ENCODE data around the gene PTPRB.

PTPRB gene

GRCh38 chr12:70643939-70644338, 6.7 kb upstream of the PTPRB start:
- DNase-seq (ENCODE audit: low spot score) = no peak

- DNase-seq (ENCODE audit: low spot score) = no peak
Measured at GRCh38 chr12:70641691-70642090, 4.5 kb upstream of the PTPRB start.

DNA sequence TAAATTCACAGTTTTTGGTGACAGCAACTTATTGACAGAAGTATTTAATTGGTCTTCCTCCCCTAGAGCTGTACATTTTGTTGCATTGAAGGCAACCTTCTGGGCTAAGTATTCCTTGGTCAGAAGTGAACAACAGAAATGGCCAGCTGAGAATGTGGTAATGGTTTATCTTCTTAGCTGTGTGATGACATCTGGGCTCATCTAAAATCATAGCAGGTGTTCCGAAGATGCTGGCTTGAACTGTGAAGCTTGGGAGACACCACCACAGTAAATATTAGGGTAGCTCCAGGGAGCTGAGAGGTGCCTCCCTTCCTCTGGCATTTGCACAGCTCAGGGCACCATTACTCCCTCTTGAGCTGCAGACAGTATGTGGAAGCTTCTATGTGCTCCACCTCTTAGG, 3.7 kb upstream of the PTPRB start:
- no peak for DNase-seq (ENCODE audit: low spot score)

DNA sequence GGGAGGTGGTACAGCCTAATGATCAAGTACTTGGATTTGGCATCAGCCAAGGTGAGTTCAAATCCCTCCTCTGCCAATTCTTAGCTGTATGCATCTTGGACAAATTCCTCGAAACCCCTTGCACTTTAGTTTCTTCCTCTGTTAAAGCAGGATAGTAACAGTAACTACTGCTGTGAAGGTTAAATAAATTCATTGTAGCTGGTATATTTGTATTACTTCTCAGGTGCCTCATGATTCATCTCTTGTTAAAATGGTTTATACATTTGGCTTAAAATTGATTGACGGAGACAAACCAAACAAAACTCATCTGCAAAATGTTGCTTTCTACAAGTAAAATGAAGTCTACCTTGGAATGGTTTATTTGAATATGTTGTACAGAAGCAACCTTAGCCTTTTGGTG, 2.3 kb upstream of the PTPRB start:
- DNase-seq (ENCODE audit: low spot score) = no peak

- DNase-seq (ENCODE audit: low spot score) = no peak
Measured at GRCh38 chr12:70638639-70639360, 1.6 kb upstream of the PTPRB start.

DNA sequence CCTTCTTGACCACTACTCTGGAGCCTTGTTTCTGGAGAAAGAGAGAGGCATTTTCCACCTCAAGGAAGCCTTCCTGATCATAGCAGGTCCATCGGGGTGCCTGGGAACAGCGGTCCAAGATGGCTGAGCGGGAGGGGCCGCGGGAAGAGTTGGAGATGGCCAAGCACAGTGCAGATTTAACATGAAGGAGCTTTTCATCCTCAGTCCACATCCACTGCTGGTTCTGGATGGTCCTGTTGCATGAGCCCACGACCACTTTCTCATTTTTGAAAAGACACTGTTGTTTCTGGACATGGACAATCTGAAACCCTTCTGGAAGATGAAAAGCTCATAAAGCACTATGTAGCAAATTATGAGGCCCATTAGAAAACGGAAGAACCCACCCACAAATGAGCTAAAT, 1.5 kb downstream of the PTPRB start:
- no peak for DNase-seq (ENCODE audit: low spot score)

- no peak for DNase-seq (ENCODE audit: low spot score)
Measured at GRCh38 chr12:70628701-70629480, 8.3 kb downstream of the PTPRB start.

GRCh38 chr12:70627677-70628076, 9.6 kb downstream of the PTPRB start:
- DNase-seq (ENCODE audit: low spot score) = no peak

DNA sequence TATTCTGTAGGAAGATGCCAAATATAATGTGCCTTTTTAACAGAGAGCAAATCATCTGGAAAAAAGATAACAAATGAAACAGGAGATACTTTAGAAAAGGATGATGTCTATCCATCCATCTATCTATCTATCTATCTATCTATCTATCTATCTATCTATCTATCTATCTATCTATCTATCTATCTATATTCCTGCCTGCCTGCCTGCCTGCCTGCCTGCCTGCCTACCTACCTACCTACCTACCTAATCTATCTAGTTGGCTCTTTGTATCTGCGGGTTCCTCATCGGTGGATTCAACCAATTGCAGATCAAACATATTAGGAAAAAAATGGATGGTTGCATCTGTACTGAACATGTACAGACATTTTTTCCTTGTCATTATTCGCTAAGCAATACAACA, 11.0 kb downstream of the PTPRB start:
- DNase-seq (ENCODE audit: low spot score) = no peak

GRCh38 chr12:70619471-70620152, 17.6 kb downstream of the PTPRB start:
- no peak for DNase-seq (ENCODE audit: low spot score)

DNA sequence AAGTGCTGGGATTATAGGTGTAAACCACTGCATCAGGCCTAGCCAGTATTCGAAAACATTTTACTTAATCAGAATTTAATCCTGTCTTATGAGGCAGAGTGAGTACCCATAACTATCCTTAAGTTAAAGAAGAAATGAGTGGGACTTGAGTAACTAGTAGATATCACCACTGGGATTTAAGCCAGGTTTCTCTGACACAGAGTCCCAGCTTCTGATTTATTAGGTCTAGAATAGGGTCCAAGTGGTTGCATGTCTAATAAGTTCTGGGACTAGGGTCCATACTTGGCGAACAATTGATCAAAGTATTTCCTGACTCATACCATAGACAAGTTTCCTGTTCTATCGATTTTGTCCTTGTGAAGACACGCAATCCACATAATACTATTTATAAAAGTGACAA, 18.9 kb downstream of the PTPRB start:
- DNase-seq (ENCODE audit: low spot score) = no peak

DNA sequence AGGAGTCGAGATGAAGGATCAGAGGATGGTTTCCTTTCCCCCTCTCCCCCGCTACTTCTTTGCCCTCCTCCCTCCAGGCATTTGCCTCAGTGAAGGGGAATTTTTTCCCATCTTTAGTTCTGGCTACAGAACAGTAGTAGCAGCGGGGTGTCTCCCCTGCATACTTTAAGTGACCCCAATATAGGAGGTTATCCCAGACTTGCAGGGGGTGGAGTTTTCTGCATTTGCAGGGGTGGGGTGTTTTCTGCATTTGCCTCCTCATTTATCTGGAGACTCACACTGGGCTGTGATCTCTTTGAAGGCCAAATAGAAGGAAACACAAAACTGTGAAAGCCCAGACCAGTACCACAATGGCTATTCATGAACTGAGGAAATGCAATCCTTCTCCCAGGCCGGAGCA, 19.8 kb downstream of the PTPRB start:
- DNase-seq (ENCODE audit: low spot score) = no peak

DNA sequence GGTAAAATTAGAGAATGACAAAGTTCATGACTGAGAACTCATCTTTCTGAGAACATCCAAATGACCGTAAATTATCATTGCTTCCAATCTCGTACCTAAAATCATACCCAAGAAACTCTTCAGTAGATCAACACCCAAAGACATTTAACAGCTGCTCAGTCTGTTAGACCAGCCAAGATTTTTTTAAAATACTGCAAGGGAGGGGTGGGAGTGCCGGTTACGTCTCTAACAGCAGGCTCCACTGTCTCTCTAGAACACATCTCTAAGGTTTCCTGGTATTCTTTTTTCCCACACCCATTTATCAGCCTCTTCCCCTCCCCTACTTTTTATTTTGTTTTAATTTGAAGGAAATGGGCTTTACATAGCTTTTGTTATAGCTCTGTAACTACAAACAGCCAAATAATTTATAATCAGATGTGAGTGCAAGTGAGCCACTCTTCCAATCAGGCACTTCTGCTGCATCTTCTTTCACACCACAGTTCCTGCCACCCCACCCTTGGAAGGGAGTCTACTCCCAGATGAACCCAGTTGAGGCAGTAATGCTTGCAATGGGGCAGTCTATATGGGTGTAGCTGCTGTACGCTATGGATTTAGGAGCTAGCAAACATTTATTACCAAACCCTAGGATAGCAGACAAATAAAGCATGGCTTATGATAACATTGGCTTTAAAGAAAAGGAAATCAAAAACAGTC, 21.9 kb downstream of the PTPRB start:
- DNase-seq (ENCODE audit: low spot score) = no peak

- DNase-seq (ENCODE audit: low spot score) = peak; percentile 49
Measured at GRCh38 chr12:70609739-70610491, 27.3 kb downstream of the PTPRB start.

- peak; percentile 12 for DNase-seq (ENCODE audit: low spot score)
Measured at GRCh38 chr12:70609203-70609602, 28.0 kb downstream of the PTPRB start.

DNA sequence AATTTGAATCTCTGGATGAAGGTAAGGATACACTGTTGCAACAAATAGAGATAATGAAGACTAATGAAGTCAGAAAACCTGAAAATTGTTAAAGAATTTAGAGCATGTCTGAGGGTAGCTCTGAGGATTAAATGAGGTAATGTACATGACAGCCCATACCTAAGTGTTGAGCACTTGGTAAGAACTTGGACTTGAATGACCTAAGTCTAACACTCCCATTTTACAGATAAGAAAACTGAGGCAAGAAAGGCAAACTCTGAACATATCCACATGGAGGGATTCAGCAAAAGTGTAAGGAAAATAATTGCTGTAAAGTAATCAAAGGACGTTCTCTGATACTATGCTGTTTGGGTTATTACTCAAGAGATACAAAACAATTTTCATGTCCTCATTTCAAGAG, 29.0 kb downstream of the PTPRB start:
- no peak for DNase-seq (ENCODE audit: low spot score)

GRCh38 chr12:70607107-70607506, 30.1 kb downstream of the PTPRB start:
- DNase-seq (ENCODE audit: low spot score) = no peak

GRCh38 chr12:70605976-70606375, 31.3 kb downstream of the PTPRB start:
- no peak for DNase-seq (ENCODE audit: low spot score)

- DNase-seq (ENCODE audit: low spot score) = no peak
Measured at GRCh38 chr12:70604662-70605061, 32.6 kb downstream of the PTPRB start.

DNA sequence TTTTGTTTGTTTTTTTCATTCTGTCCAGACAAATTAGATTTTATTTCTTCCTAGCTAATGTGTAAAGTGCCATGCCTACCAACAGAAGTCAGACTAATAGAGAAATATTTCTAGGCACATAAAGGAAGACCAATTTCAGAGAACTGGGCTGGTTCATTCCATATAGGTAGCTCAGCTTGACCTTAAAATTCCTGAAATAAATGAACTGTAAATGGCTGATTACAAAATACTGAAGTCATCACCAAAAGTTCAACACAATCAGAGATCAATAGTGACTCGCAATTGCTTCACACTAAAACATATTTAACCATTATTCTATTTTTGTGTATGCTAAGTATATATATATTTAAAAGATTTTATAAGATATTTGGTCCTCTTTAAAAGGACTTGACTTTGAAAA, 34.2 kb downstream of the PTPRB start:
- DNase-seq (ENCODE audit: low spot score) = no peak

DNA sequence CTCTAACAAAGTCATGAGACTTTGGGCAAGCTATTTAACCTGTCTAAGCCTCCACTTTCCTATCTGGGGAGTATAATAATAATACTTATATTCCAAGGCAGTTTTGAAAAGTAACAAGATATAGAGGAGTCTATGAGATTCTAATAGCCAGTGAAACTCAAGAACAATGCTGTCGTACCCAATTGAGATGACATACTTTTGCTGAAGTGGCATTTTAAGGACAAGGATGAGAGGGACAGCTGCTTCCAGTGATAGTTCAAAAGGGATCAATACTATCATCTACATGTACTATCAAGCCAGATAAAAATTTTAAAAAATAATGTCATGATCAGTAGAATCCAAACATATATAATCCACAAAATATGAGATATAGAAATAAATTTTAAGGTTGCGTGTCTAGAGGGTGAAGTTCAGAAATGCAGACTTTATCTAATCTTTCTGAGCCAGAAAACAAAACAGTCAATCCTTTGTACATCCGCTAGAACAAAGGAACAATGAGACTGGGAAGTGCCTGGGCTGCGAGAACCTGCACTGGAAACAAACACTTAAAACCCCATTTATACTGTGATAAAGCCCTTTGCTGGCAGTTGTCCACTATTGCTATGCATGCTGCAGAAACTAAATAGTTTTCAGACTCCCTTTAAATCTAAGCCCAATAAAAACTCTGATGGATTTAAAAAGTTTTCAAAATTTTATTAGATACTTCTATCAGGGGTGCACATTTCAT, 38.6 kb downstream of the PTPRB start:
- no peak for DNase-seq (ENCODE audit: low spot score)
